ENCODE results near the gene NYAP1. TPM values are rescaled to one million over a fixed set of nuclear protein-coding genes. Genes with fewer than 3 reads are reported as not detected.
"Not testable (repeated sequence)": the region's sequence is repeated elsewhere in the genome, so short reads cannot be mapped to it uniquely, and the experiment has no call there.

NYAP1 gene
- total and polyA plus RNA-seq, 8 donors, result 0.50 to 5.2 (median 3.0) TPM

DNA sequence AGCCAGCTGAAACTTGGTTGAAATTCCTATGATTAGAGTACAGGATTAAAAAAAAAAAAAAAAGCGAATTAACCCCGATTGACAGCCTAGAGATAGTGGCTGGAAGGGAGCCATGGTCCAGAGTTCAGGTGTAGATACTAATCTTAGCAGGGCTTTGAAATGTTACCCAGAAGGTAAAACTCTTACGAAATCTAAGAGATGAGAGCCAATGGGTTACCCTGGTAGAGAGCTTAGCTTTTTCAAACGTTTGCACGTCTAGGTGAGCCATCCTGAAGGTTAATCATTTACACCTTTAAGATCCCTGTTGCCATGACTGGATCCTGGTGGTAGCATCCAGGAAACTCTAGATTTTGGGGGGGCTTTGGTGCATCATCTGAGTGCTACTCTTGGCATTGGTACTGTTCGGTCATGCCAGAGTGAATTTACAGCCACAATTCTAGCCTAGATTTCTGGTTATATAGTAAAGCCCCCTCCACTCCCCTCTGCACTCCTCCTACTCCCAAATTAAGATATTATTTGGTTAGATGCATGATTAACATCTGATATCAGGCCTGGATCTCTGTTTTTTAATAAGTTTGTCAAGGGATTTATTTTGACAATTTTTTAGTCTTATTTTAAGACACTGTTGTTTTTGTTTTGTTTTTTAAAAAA lies 56.5 kb downstream of the NYAP1 start:
- H3K27me3 ChIP-seq, result no peaks in the 10 kb centered on the region
- H3K4me3 ChIP-seq, result peak overlapping the region; percentile 55 to 89
- TF ChIP-seq, protein P1, sequence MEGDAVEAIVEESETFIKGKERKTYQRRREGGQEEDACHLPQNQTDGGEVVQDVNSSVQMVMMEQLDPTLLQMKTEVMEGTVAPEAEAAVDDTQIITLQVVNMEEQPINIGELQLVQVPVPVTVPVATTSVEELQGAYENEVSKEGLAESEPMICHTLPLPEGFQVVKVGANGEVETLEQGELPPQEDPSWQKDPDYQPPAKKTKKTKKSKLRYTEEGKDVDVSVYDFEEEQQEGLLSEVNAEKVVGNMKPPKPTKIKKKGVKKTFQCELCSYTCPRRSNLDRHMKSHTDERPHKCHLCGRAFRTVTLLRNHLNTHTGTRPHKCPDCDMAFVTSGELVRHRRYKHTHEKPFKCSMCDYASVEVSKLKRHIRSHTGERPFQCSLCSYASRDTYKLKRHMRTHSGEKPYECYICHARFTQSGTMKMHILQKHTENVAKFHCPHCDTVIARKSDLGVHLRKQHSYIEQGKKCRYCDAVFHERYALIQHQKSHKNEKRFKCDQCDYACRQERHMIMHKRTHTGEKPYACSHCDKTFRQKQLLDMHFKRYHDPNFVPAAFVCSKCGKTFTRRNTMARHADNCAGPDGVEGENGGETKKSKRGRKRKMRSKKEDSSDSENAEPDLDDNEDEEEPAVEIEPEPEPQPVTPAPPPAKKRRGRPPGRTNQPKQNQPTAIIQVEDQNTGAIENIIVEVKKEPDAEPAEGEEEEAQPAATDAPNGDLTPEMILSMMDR (IDR thresholded peaks at IDR 0.05), result no peak
- peaks cover 6 to 47% of the 10 kb centered on the region in 2 donors for H3K4me1 ChIP-seq
- intact Hi-C loops (cut with DNase I), result no loop called here
- ATAC-seq (peak; percentile 2), DNase-seq (no peak)
- no peaks in the 10 kb centered on the region for H3K9me3 ChIP-seq
- H3K27ac ChIP-seq, result no peak overlapping the region
- H3K36me3 ChIP-seq, result no peaks in the 10 kb centered on the region

DNA sequence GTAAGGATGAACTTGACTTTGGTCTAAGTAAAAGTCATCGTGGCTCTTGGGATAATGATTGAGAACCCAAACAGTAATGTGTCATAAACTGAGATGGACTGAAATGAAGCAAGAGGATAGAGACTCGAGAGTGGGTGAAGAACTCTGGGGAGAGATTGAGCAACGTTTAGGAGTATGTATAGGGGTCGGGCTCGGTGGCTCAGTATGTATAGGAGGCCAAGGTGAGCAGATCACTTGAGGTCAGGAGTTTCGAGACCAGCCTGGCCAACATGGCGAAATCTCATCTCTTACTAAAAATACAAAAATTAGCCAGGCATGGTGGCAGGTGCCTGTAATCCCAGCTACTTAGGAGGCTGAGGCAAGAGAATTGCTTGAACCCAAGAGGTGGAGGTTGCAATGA lies 57.6 kb downstream of the NYAP1 start:
- H3K4me1 ChIP-seq, result peaks cover 18 to 58% of the 10 kb centered on the region in 2 donors
- intact Hi-C loops (cut with DNase I); H3K36me3 ChIP-seq; H3K4me3 ChIP-seq; H3K27ac ChIP-seq; ATAC-seq; H3K9me3 ChIP-seq; DNase-seq; H3K27me3 ChIP-seq: not testable (repeated sequence)

DNA sequence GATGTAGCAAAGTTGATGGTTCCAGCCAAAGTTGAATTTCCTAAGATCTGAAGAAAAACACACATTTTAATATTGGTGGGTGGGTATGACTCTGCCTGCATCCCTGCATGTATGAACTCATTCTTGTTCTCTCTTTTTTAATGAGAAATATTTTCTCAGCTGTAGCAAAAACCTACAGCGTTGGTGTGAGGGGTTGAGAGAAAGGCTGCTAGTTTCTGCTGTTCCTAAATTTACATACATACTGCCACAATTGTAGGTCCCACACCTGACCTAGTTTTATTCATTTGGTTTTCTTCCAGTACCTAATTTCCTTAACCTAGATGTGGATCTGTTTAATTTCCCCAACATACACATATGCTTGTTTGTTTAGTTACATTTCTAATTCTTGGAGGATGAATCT lies 59.9 kb downstream of the NYAP1 start:
- H3K4me1 ChIP-seq, result peaks cover 38 to 75% of the 10 kb centered on the region in 2 donors
- ATAC-seq (no peak), DNase-seq (no peak)
- H3K27me3 ChIP-seq, result no peaks in the 10 kb centered on the region
- TF ChIP-seq, protein P1 (IDR thresholded peaks at IDR 0.05), result no peak
- H3K4me3 ChIP-seq, result no peak overlapping the region
- intact Hi-C loops (cut with DNase I), result no loop called here
- H3K36me3 ChIP-seq, result no peaks in the 10 kb centered on the region
- H3K27ac ChIP-seq, result peak overlapping the region in 1 of 2 donors; percentile 82
- H3K9me3 ChIP-seq, result no peaks in the 10 kb centered on the region

DNA sequence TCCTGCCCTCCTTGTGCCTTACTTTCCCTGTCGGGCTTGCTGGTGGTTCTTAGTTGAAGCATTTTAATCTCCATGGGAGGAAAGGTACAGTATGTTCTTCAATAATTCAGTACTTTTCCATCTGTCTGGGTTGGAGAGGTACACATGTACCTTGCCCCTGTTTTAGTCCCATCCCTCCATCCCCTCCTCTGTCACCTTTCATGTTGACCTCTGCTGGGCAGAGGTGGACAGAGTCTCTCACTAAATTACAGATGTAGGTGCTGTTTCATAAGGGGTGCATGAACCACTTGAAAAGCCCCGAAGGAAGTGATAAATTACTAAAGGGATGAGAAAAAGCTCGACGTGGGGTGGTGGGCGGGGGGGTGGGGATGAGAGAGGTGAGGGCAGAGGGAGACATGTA lies 60.7 kb downstream of the NYAP1 start:
- peaks cover 46 to 81% of the 10 kb centered on the region in 2 donors for H3K4me1 ChIP-seq
- DNase-seq (no peak), ATAC-seq (no peak)
- intact Hi-C loops (cut with DNase I), result no loop called here
- TF ChIP-seq, protein P1 (IDR thresholded peaks at IDR 0.05), result no peak
- no peaks in the 10 kb centered on the region for H3K9me3 ChIP-seq
- no peak overlapping the region for H3K4me3 ChIP-seq
- no peaks in the 10 kb centered on the region for H3K27me3 ChIP-seq
- peak overlapping the region; percentile 82 to 89 for H3K27ac ChIP-seq
- peaks cover 0 to 4% of the 10 kb centered on the region in 2 donors for H3K36me3 ChIP-seq

Other genes starting within 250 kb of the NYAP1 start
- not detected for gene SPDYE3, start 176.2 kb upstream of the NYAP1 start, total RNA-seq
- gene SPDYE3, start 176.2 kb upstream of the NYAP1 start, polyA plus RNA-seq (ENCODE audit: insufficient read length in 6 of 6), result 1 to 10 TPM; 6.6 to 8.4 (median 7.2) TPM
- 10 to 100 TPM; 24.0 to 29.9 TPM for gene PILRB, start 125.8 kb upstream of the NYAP1 start, total RNA-seq
- gene PILRB, start 125.8 kb upstream of the NYAP1 start, polyA plus RNA-seq (ENCODE audit: insufficient read length in 6 of 6), result 10 to 100 TPM; 36.0 to 47.7 (median 44.5) TPM
- 10 to 100 TPM; 20.6 to 52.3 TPM for gene PILRA, start 110.4 kb upstream of the NYAP1 start, total RNA-seq
- gene PILRA, start 110.4 kb upstream of the NYAP1 start, polyA plus RNA-seq (ENCODE audit: insufficient read length in 6 of 6), result 1 to 10 TPM; 5.0 to 7.0 (median 5.7) TPM
- gene ZCWPW1, start 55.2 kb upstream of the NYAP1 start, total RNA-seq, result 1 to 10 TPM; 2.9 to 4.1 TPM
- gene ZCWPW1, start 55.2 kb upstream of the NYAP1 start, polyA plus RNA-seq (ENCODE audit: insufficient read length in 6 of 6), result 1 to 10 TPM; 7.0 to 9.8 (median 8.9) TPM
- 10 to 100 TPM; 25.0 to 33.0 TPM for gene MEPCE, start 54.1 kb upstream of the NYAP1 start, total RNA-seq
- 10 to 100 TPM; 37.1 to 49.3 (median 44.6) TPM for gene MEPCE, start 54.1 kb upstream of the NYAP1 start, polyA plus RNA-seq (ENCODE audit: insufficient read length in 6 of 6)
- gene PPP1R35, start 47.4 kb upstream of the NYAP1 start, total RNA-seq, result 10 to 100 TPM; 22.7 to 27.0 TPM
- 10 to 100 TPM; 12.2 to 22.3 (median 15.5) TPM for gene PPP1R35, start 47.4 kb upstream of the NYAP1 start, polyA plus RNA-seq (ENCODE audit: insufficient read length in 6 of 6)
- gene SPACDR, start 19.7 kb upstream of the NYAP1 start, total RNA-seq, result 1 to 10 TPM in 1 of 2 donors, under 1 TPM in 1; 0.41 to 1.9 TPM
- 1 to 10 TPM; 3.5 to 5.6 (median 4.5) TPM for gene SPACDR, start 19.7 kb upstream of the NYAP1 start, polyA plus RNA-seq (ENCODE audit: insufficient read length in 6 of 6)
- gene TSC22D4, start 4.7 kb upstream of the NYAP1 start, total RNA-seq, result 10 to 100 TPM; 50.1 to 55.6 TPM
- gene TSC22D4, start 4.7 kb upstream of the NYAP1 start, polyA plus RNA-seq (ENCODE audit: insufficient read length in 6 of 6), result 10 to 100 TPM; 47.0 to 65.1 (median 57.3) TPM
- 10 to 100 TPM; 28.6 to 34.9 TPM for gene AGFG2, start 55.3 kb downstream of the NYAP1 start, total RNA-seq
- gene AGFG2, start 55.3 kb downstream of the NYAP1 start, polyA plus RNA-seq (ENCODE audit: insufficient read length in 6 of 6), result 10 to 100 TPM; 21.2 to 32.3 (median 27.2) TPM
- 1 to 10 TPM; 6.3 to 8.3 TPM for gene SAP25, start 90.0 kb downstream of the NYAP1 start, total RNA-seq
- 10 to 100 TPM in 1 of 6 donors, 1 to 10 TPM in 5; 4.5 to 11.4 (median 8.5) TPM for gene SAP25, start 90.0 kb downstream of the NYAP1 start, polyA plus RNA-seq (ENCODE audit: insufficient read length in 6 of 6)
- gene LRCH4, start 102.2 kb downstream of the NYAP1 start, total RNA-seq, result 10 to 100 TPM; 66.5 to 86.5 TPM
- gene LRCH4, start 102.2 kb downstream of the NYAP1 start, polyA plus RNA-seq (ENCODE audit: insufficient read length in 6 of 6), result 10 to 100 TPM; 42.3 to 82.5 (median 53.1) TPM
- gene FBXO24, start 102.4 kb downstream of the NYAP1 start, total RNA-seq, result under 1 TPM; 0.37 to 0.44 TPM
- 1 to 10 TPM; 3.9 to 5.5 (median 5.0) TPM for gene FBXO24, start 102.4 kb downstream of the NYAP1 start, polyA plus RNA-seq (ENCODE audit: insufficient read length in 6 of 6)
- 100 to 1,000 TPM; 158 to 204 TPM for gene PCOLCE, start 118.4 kb downstream of the NYAP1 start, total RNA-seq
- gene PCOLCE, start 118.4 kb downstream of the NYAP1 start, polyA plus RNA-seq (ENCODE audit: insufficient read length in 6 of 6), result 100 to 1,000 TPM; 157 to 235 (median 181) TPM
- 10 to 100 TPM; 15.7 to 18.8 TPM for gene MOSPD3, start 128.6 kb downstream of the NYAP1 start, total RNA-seq
- gene MOSPD3, start 128.6 kb downstream of the NYAP1 start, polyA plus RNA-seq (ENCODE audit: insufficient read length in 6 of 6), result 10 to 100 TPM; 26.5 to 35.7 (median 31.9) TPM
- gene TFR2, start 157.6 kb downstream of the NYAP1 start, total RNA-seq, result 1 to 10 TPM in 1 of 2 donors, under 1 TPM in 1; 0.67 to 1.8 TPM
- gene TFR2, start 157.6 kb downstream of the NYAP1 start, polyA plus RNA-seq (ENCODE audit: insufficient read length in 6 of 6), result 1 to 10 TPM in 4 of 6 donors, under 1 TPM in 2; 0.96 to 2.6 (median 1.2) TPM
- gene ACTL6B, start 172.5 kb downstream of the NYAP1 start, total RNA-seq, result not detected
- gene ACTL6B, start 172.5 kb downstream of the NYAP1 start, polyA plus RNA-seq (ENCODE audit: insufficient read length in 6 of 6), result under 1 TPM in 2 of 6 donors, not detected in 4; 0.17 to 0.20 TPM
- 100 to 1,000 TPM; 214 to 273 TPM for gene GNB2, start 189.8 kb downstream of the NYAP1 start, total RNA-seq
- 100 to 1,000 TPM; 151 to 220 (median 192) TPM for gene GNB2, start 189.8 kb downstream of the NYAP1 start, polyA plus RNA-seq (ENCODE audit: insufficient read length in 6 of 6)
- gene GIGYF1, start 210.3 kb downstream of the NYAP1 start, total RNA-seq, result 10 to 100 TPM; 28.3 to 33.0 TPM
- gene GIGYF1, start 210.3 kb downstream of the NYAP1 start, polyA plus RNA-seq (ENCODE audit: insufficient read length in 6 of 6), result 10 to 100 TPM; 35.3 to 57.7 (median 42.1) TPM
- 10 to 100 TPM; 22.4 to 29.7 TPM for gene POP7, start 222.2 kb downstream of the NYAP1 start, total RNA-seq
- gene POP7, start 222.2 kb downstream of the NYAP1 start, polyA plus RNA-seq (ENCODE audit: insufficient read length in 6 of 6), result 10 to 100 TPM; 15.8 to 23.8 (median 20.2) TPM
- gene EPO, start 236.5 kb downstream of the NYAP1 start, total RNA-seq, result not detected
- gene EPO, start 236.5 kb downstream of the NYAP1 start, polyA plus RNA-seq (ENCODE audit: insufficient read length in 6 of 6), result under 1 TPM in 3 of 6 donors, not detected in 3; 0.20 to 0.34 (median 0.28) TPM
- gene ZAN, start 249.7 kb downstream of the NYAP1 start, total RNA-seq, result not detected
- not detected for gene ZAN, start 249.7 kb downstream of the NYAP1 start, polyA plus RNA-seq (ENCODE audit: insufficient read length in 6 of 6)